ENCODE measurements around the gene ANLN.
"Not testable (repeated sequence)": the region's sequence is repeated elsewhere in the genome, so short reads cannot be mapped to it uniquely, and the experiment has no call there.

ANLN gene

GRCh38 chr7:36378555-36378954 is 11.1 kb upstream of the ANLN start:
- DNase-seq (ENCODE audit: low read depth), result not testable (repeated sequence)

- no peak for DNase-seq (ENCODE audit: low read depth)
Observed at GRCh38 chr7:36379831-36380504, 9.7 kb upstream of the ANLN start.

- DNase-seq (ENCODE audit: low read depth), result no peak
Observed at GRCh38 chr7:36381056-36381455, 8.6 kb upstream of the ANLN start.

GRCh38 chr7:36383284-36383683 is 6.4 kb upstream of the ANLN start:
- not testable (repeated sequence) for DNase-seq (ENCODE audit: low read depth)

- not testable (repeated sequence) for DNase-seq (ENCODE audit: low read depth)
Observed at GRCh38 chr7:36385646-36386045, 4.0 kb upstream of the ANLN start.

GRCh38 chr7:36387435-36388231 is 2.0 kb upstream of the ANLN start:
- no peak for DNase-seq (ENCODE audit: low read depth)

- DNase-seq (ENCODE audit: low read depth), result no peak
Observed at GRCh38 chr7:36388423-36388822, 1.2 kb upstream of the ANLN start.

- DNase-seq (ENCODE audit: low read depth), result no peak
Observed at GRCh38 chr7:36390199-36391090, 783 bp downstream of the ANLN start.

- DNase-seq (ENCODE audit: low read depth), result no peak
Observed at GRCh38 chr7:36391436-36392198, 2.0 kb downstream of the ANLN start.

GRCh38 chr7:36393826-36394225 is 4.2 kb downstream of the ANLN start:
- no peak for DNase-seq (ENCODE audit: low read depth)

- no peak for DNase-seq (ENCODE audit: low read depth)
Observed at GRCh38 chr7:36395171-36395894, 5.7 kb downstream of the ANLN start.

- no peak for DNase-seq (ENCODE audit: low read depth)
Observed at GRCh38 chr7:36396150-36396549, 6.5 kb downstream of the ANLN start.

GRCh38 chr7:36400036-36400435 is 10.4 kb downstream of the ANLN start:
- DNase-seq (ENCODE audit: low read depth), result no peak

GRCh38 chr7:36400606-36401005 is 10.9 kb downstream of the ANLN start:
- DNase-seq (ENCODE audit: low read depth), result no peak

GRCh38 chr7:36403452-36403851 is 13.8 kb downstream of the ANLN start:
- no peak for DNase-seq (ENCODE audit: low read depth)

GRCh38 chr7:36404639-36405408 is 15.2 kb downstream of the ANLN start:
- DNase-seq (ENCODE audit: low read depth), result no peak

GRCh38 chr7:36405409-36405803 is 15.7 kb downstream of the ANLN start:
- no peak for DNase-seq (ENCODE audit: low read depth)

- no peak for DNase-seq (ENCODE audit: low read depth)
Observed at GRCh38 chr7:36406156-36406555, 16.5 kb downstream of the ANLN start.

GRCh38 chr7:36407636-36408550 is 18.2 kb downstream of the ANLN start:
- DNase-seq (ENCODE audit: low read depth), result no peak

All from stimulated activated CD8-positive, alpha-beta memory T cell treated with anti-CD3 and anti-CD28 coated beads, Interleukin-12 subunit alpha, Interleukin-12 subunit beta, amount 100 ng/mL, for 1 hour (primary cell).